ENCODE measurements around the gene WNT3A. TPM values are rescaled to one million over a fixed set of nuclear protein-coding genes. Genes with fewer than 3 reads are reported as not detected.

WNT3A gene
- total and polyA plus RNA-seq, 10 donors, result not detected

DNA sequence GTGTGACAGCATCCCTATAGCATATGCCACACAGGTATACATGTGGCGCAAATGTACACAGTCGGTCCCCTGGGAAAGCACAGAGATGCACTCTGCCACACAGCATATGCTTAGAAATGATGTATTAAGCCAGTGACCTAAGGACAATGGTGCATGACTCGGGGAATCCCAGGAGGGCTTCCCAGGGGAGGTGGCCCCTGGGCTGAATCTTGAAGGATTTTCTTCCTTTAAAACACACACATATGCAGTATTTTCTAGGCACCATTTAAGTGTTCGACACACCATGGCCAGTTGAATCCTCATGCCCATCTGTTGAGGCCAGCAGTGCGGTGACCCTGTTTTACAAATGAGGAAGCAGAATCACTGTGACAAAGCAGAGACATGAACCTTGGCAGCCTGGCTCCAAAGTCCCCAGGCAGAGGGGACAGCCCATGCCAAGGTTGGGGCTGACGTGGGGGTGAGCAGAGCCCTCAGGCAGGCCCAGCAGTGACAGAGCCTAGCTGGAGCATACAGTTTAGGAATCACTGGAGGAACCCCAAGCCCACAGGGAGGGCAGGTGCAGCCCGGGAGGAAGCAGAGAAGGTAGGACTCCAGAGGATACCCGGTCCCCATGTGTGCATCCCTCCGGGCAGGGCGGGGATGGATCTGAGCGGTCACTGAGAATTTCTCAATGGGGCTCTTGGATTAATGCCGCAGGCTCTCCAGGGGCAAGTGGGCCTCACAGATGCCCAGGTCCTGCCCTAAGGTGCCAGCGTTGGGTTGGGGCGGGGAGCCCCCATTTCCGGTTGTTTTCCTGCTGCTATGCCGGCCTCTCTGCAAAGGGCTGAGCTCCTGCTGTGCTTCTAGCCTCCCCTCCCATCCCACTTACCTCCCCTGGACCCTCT, 28.4 kb downstream of the WNT3A start:
- H3K27ac ChIP-seq, result no peak overlapping the region
- H3K27me3 ChIP-seq (replicated peaks in 1 of 7), result peaks cover 0 to 77% (median 40%) of the 10 kb centered on the region in 7 donors
- 74 to 92% (median 78%) methylated on average over 11 to 16 of the region's 16 CpGs for WGBS, 5 donors
- peak; percentile 40 for DNase-seq
- H3K4me3 ChIP-seq, result no peak overlapping the region
- no peaks in the 10 kb centered on the region for H3K36me3 ChIP-seq
- no peak for TF ChIP-seq POLR2A (IDR thresholded peaks at IDR 0.05)
- no peak for TF ChIP-seq POLR2AphosphoS5 (IDR thresholded peaks at IDR 0.05)
- TF ChIP-seq, protein P1, sequence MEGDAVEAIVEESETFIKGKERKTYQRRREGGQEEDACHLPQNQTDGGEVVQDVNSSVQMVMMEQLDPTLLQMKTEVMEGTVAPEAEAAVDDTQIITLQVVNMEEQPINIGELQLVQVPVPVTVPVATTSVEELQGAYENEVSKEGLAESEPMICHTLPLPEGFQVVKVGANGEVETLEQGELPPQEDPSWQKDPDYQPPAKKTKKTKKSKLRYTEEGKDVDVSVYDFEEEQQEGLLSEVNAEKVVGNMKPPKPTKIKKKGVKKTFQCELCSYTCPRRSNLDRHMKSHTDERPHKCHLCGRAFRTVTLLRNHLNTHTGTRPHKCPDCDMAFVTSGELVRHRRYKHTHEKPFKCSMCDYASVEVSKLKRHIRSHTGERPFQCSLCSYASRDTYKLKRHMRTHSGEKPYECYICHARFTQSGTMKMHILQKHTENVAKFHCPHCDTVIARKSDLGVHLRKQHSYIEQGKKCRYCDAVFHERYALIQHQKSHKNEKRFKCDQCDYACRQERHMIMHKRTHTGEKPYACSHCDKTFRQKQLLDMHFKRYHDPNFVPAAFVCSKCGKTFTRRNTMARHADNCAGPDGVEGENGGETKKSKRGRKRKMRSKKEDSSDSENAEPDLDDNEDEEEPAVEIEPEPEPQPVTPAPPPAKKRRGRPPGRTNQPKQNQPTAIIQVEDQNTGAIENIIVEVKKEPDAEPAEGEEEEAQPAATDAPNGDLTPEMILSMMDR (IDR thresholded peaks at IDR 0.05 in 8 of 11, conservative IDR thresholded peaks at IDR 0.05 in 3 of 11), result no peak
- H3K9me3 ChIP-seq, result peaks cover 0 to 8% (median 3%) of the 10 kb centered on the region in 8 donors
- intact Hi-C loops (cut with DNase I; ENCODE audit: low total_unique reads), result no loop called here
- peaks cover 5 to 13% (median 12%) of the 10 kb centered on the region in 6 donors for H3K4me1 ChIP-seq

DNA sequence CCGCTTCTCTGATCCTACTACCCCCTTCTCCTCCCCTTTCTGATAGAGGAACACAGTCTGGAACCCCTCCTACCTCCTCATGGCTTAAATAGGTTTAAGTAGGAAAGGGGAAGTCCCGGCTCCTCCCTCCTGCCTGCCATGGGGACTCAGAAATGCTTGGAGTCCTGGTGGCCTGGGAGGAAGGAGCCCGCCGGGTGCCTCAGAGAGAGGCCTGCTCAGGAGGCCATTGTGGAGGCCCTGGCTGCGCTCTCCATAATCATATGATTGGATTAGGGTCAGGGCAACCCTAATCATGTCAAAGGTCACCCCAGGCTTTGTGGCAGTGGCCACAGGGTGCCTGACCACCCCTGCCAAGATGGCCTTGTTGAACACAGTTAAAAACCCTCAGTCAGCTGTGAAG, 29.0 kb downstream of the WNT3A start:
- no peak overlapping the region for H3K4me3 ChIP-seq
- intact Hi-C loops (cut with DNase I; ENCODE audit: low total_unique reads), result no loop called here
- H3K9me3 ChIP-seq, result peaks cover 0 to 8% (median 3%) of the 10 kb centered on the region in 8 donors
- TF ChIP-seq, protein P1 (IDR thresholded peaks at IDR 0.05 in 8 of 11, conservative IDR thresholded peaks at IDR 0.05 in 3 of 11), result no peak
- TF ChIP-seq POLR2AphosphoS5 (IDR thresholded peaks at IDR 0.05) (no peak), POLR2A (IDR thresholded peaks at IDR 0.05) (no peak)
- H3K36me3 ChIP-seq, result no peaks in the 10 kb centered on the region
- H3K4me1 ChIP-seq, result peaks cover 5 to 13% (median 12%) of the 10 kb centered on the region in 6 donors
- peak; percentile 34 for DNase-seq
- WGBS, 5 donors, result 51 to 67% (median 57%) methylated on average over 4 to 5 of the region's 5 CpGs
- H3K27me3 ChIP-seq (replicated peaks in 1 of 7), result peaks cover 0 to 75% (median 40%) of the 10 kb centered on the region in 7 donors
- H3K27ac ChIP-seq, result no peak overlapping the region

DNA sequence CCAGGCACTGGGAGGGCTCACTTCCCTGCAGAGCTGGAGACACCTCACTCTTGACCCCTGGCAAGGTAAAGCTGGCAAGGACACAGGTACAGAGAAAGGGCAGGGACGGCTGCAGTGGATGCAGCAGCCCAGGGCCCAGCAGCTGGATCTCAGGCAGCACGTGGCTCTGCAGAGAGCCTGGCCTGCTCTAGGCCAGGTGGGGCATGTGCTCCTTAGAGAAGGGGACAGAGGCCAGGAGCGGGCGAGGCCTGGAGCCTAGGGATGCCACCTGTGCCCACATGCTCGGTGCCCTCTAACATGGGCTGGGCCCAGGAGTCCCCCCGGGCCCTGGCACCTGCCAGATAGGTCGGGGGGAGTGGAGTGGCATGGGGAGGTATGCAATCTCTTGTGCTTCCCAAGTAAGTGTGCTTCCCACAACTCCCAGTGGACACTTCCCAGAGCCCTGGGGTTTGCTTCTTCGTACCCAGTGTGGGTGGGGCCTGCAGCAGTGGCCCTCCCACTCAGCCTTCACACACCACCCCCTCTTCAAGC, 30.0 kb downstream of the WNT3A start:
- H3K27me3 ChIP-seq (replicated peaks in 1 of 7), result peaks cover 0 to 66% (median 40%) of the 10 kb centered on the region in 7 donors
- H3K9me3 ChIP-seq, result peaks cover 0 to 8% (median 3%) of the 10 kb centered on the region in 8 donors
- DNase-seq, result peak; percentile 37
- H3K4me1 ChIP-seq, result peaks cover 5 to 13% (median 12%) of the 10 kb centered on the region in 6 donors
- WGBS, 5 donors, result 81 to 92% (median 86%) methylated on average over 4 to 8 of the region's 8 CpGs
- H3K36me3 ChIP-seq, result no peaks in the 10 kb centered on the region
- TF ChIP-seq, protein P1 (IDR thresholded peaks at IDR 0.05 in 8 of 11, conservative IDR thresholded peaks at IDR 0.05 in 3 of 11), result no peak
- TF ChIP-seq POLR2AphosphoS5 (IDR thresholded peaks at IDR 0.05) (no peak), POLR2A (IDR thresholded peaks at IDR 0.05) (no peak)
- H3K27ac ChIP-seq, result no peak overlapping the region
- intact Hi-C loops (cut with DNase I; ENCODE audit: low total_unique reads), result no loop called here
- H3K4me3 ChIP-seq, result no peak overlapping the region

Measured in spleen (tissue), 11 donors.